ENCODE measurements around the gene C7orf57.

C7orf57 gene

DNA sequence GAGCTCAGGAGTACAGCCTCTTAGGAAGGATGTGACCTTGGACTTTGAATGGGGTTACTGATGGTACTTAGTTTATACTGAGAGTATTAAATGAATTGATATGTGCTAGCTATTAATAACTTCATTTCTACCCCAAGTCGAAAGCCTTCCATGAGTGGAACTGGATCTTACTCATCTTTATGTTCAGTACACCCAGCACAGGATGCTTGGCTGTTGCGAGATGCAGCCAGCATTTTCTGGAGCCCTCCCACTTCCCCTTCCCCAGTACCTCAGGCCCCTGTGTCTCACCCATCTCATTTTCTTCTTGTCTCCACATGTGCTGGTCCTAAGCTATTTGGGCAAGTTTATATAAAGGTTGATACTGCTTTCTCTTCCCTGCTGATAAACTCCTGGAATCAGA, 60.9 kb downstream of the C7orf57 start:
- Histone ChIP-seq H3K9me3 (ENCODE audit: low read length) (no peaks in the 10 kb centered on the region), H2AFZ (ENCODE audit: low read length) (no peak overlapping the region), H3K4me1 (ENCODE audit: insufficient read depth, low read length, severe bottlenecking) (no peaks in the 10 kb centered on the region), H3K79me2 (ENCODE audit: insufficient read depth, low read length) (no peaks in the 10 kb centered on the region), H3K9me2 (ENCODE audit: low read depth, low read length) (no peaks in the 10 kb centered on the region), H4K20me1 (ENCODE audit: insufficient read depth, low read length) (no peaks in the 10 kb centered on the region), H3K9ac (ENCODE audit: low read length) (no peak overlapping the region), H3K27ac (ENCODE audit: low read depth, low read length, poor library complexity, severe bottlenecking) (no peak overlapping the region), H3K4me2 (ENCODE audit: low read length) (no peak overlapping the region), H3K4me3 (ENCODE audit: low read depth, low read length, poor library complexity, severe bottlenecking) (no peak overlapping the region), H3F3A (ENCODE audit: insufficient read depth, low read length) (no peaks in the 10 kb centered on the region), H3K27me3 (ENCODE audit: insufficient read depth, low read length) (no peaks in the 10 kb centered on the region), H3K36me3 (ENCODE audit: insufficient read depth, low read length) (no peaks in the 10 kb centered on the region)
- no peak for TF ChIP-seq EZH2 (IDR thresholded peaks at IDR 0.05; ENCODE audit: borderline replicate concordance, low read length)
- TF ChIP-seq, protein P1, sequence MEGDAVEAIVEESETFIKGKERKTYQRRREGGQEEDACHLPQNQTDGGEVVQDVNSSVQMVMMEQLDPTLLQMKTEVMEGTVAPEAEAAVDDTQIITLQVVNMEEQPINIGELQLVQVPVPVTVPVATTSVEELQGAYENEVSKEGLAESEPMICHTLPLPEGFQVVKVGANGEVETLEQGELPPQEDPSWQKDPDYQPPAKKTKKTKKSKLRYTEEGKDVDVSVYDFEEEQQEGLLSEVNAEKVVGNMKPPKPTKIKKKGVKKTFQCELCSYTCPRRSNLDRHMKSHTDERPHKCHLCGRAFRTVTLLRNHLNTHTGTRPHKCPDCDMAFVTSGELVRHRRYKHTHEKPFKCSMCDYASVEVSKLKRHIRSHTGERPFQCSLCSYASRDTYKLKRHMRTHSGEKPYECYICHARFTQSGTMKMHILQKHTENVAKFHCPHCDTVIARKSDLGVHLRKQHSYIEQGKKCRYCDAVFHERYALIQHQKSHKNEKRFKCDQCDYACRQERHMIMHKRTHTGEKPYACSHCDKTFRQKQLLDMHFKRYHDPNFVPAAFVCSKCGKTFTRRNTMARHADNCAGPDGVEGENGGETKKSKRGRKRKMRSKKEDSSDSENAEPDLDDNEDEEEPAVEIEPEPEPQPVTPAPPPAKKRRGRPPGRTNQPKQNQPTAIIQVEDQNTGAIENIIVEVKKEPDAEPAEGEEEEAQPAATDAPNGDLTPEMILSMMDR (IDR thresholded peaks at IDR 0.05; ENCODE audit: low read length), result no peak

DNA sequence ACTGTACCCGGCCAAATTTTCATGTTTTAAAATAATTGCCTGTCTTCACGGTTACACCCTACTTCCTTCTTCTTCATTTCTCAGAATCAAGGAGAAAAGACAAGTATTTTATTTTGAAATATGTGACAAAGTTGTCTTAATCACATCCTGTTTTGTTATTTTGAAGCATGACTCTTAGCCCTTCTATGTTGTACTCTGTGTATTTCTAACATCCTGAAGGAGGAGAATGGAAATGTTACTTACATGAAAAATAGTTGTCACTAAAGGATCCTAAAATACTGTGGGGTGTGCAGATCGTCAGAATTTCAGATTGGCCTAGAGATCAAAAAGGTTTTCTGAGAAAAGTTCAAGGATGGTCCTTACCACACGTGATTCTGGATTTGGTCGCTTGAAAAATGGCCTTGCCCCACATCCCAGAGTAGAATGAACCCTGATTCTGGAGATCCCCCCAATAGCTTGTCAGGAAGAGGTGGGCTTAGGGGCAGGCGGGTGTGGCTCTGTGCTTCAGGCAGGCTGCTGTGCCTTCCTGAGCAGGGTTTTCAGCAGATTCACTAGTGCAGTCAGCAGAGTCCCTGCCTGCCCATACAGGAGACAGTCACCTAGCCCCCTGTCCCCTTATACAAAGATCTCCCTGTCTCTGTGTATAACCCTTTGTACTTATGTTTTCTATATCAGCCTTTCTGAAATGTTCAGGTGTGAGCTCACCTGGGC, 62.3 kb downstream of the C7orf57 start:
- no peak overlapping the region for H3K9ac ChIP-seq (ENCODE audit: low read length)
- peaks cover 11% of the 10 kb centered on the region for H3K36me3 ChIP-seq (ENCODE audit: insufficient read depth, low read length)
- H3F3A ChIP-seq (ENCODE audit: insufficient read depth, low read length), result no peaks in the 10 kb centered on the region
- no peak overlapping the region for H3K27ac ChIP-seq (ENCODE audit: low read depth, low read length, poor library complexity, severe bottlenecking)
- no peaks in the 10 kb centered on the region for H3K9me3 ChIP-seq (ENCODE audit: low read length)
- no peak overlapping the region for H3K4me3 ChIP-seq (ENCODE audit: low read depth, low read length, poor library complexity, severe bottlenecking)
- H3K4me2 ChIP-seq (ENCODE audit: low read length), result no peak overlapping the region
- H3K27me3 ChIP-seq (ENCODE audit: insufficient read depth, low read length), result no peaks in the 10 kb centered on the region
- TF ChIP-seq EZH2 (IDR thresholded peaks at IDR 0.05; ENCODE audit: borderline replicate concordance, low read length), result no peak
- TF ChIP-seq, protein P1 (IDR thresholded peaks at IDR 0.05; ENCODE audit: low read length), result no peak
- no peaks in the 10 kb centered on the region for H3K9me2 ChIP-seq (ENCODE audit: low read depth, low read length)
- no peaks in the 10 kb centered on the region for H4K20me1 ChIP-seq (ENCODE audit: insufficient read depth, low read length)
- no peaks in the 10 kb centered on the region for H3K79me2 ChIP-seq (ENCODE audit: insufficient read depth, low read length)
- H2AFZ ChIP-seq (ENCODE audit: low read length), result no peak overlapping the region
- no peaks in the 10 kb centered on the region for H3K4me1 ChIP-seq (ENCODE audit: insufficient read depth, low read length, severe bottlenecking)

DNA sequence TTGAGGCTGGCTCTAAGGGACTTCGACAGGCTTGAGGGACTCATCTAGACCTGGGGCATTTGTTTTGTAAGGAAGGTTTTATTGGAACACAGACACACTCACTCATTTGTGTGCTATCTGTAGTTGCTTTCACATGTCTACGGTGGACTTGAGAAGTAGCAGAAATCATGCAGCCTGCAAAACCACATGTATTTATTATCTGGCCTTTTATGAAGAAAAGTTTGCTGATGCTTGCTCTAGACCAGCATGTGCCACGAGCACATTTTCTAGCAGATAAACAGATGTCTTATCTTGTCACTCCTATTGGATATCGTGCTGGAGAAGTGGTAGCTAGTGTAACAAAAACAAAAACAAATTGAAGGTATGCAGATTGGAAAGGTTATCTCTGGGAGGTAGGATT, 63.5 kb downstream of the C7orf57 start:
- TF ChIP-seq, protein P1 (IDR thresholded peaks at IDR 0.05; ENCODE audit: low read length), result no peak
- no peak for TF ChIP-seq EZH2 (IDR thresholded peaks at IDR 0.05; ENCODE audit: borderline replicate concordance, low read length)
- Histone ChIP-seq H3K4me3 (ENCODE audit: low read depth, low read length, poor library complexity, severe bottlenecking) (no peak overlapping the region), H3K36me3 (ENCODE audit: insufficient read depth, low read length) (peaks cover 17% of the 10 kb centered on the region)

More for the DNA sequence above, 63.5 kb downstream of the C7orf57 start:
- H3K9me2 ChIP-seq (ENCODE audit: low read depth, low read length), result no peaks in the 10 kb centered on the region
- H3K79me2 ChIP-seq (ENCODE audit: insufficient read depth, low read length), result no peaks in the 10 kb centered on the region
- H3K9me3 ChIP-seq (ENCODE audit: low read length), result no peaks in the 10 kb centered on the region
- H4K20me1 ChIP-seq (ENCODE audit: insufficient read depth, low read length), result no peaks in the 10 kb centered on the region
- H3K27me3 ChIP-seq (ENCODE audit: insufficient read depth, low read length), result no peaks in the 10 kb centered on the region
- H3K27ac ChIP-seq (ENCODE audit: low read depth, low read length, poor library complexity, severe bottlenecking), result no peak overlapping the region
- no peak overlapping the region for H2AFZ ChIP-seq (ENCODE audit: low read length)
- H3K9ac ChIP-seq (ENCODE audit: low read length), result no peak overlapping the region
- H3K4me1 ChIP-seq (ENCODE audit: insufficient read depth, low read length, severe bottlenecking), result no peaks in the 10 kb centered on the region
- H3K4me2 ChIP-seq (ENCODE audit: low read length), result no peak overlapping the region
- H3F3A ChIP-seq (ENCODE audit: insufficient read depth, low read length), result no peaks in the 10 kb centered on the region
